Neural progenitor cell (in vitro differentiated cells): ENCODE data around the gene CPXM2.

ENCODE experiments used
- EZH2 ChIP-seq: fragments of 200-600 bp; sonication (generic); IDR thresholded peaks from 2 replicates; pipeline ENCODE4 v1.6.1; 2017; ENCODE audit warnings: antibody characterized with exemption, mild to moderate bottlenecking, moderate library complexity
- TF ChIP-seq, protein P1 (sequence below): fragments of 200-600 bp; sonication (generic); IDR thresholded peaks from 2 replicates; pipeline ENCODE4 v1.5.1; 2017; ENCODE audit warnings: antibody characterized with exemption, mild to moderate bottlenecking

DNA sequence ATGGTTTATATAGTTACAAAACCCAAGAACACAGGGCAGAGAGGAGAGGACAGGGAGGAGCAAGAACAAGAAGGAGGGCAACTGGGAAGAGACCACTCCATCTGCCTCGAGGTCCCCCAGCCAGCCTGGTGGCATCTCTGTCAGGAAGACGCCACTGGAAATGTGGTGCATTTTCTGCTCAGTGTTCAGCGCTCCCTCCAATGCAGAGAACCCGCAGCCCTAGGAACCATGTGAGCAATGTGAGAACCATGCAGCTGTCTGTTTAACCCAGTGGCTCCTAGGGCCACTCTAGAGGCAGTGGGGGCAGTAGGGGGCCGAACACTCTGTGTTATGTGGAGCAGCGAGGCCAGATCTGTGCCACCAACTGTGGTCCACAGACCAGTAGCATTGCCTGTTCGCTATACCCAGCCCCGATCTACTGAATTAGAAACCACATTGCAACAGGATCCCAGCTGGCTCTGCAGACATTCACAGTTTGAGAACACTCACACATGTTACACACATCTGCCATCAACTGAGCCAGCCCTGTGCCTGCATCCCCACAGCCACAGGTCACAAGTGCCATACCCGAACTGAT is 110.2 kb downstream of the CPXM2 start:
- TF ChIP-seq, protein P1, sequence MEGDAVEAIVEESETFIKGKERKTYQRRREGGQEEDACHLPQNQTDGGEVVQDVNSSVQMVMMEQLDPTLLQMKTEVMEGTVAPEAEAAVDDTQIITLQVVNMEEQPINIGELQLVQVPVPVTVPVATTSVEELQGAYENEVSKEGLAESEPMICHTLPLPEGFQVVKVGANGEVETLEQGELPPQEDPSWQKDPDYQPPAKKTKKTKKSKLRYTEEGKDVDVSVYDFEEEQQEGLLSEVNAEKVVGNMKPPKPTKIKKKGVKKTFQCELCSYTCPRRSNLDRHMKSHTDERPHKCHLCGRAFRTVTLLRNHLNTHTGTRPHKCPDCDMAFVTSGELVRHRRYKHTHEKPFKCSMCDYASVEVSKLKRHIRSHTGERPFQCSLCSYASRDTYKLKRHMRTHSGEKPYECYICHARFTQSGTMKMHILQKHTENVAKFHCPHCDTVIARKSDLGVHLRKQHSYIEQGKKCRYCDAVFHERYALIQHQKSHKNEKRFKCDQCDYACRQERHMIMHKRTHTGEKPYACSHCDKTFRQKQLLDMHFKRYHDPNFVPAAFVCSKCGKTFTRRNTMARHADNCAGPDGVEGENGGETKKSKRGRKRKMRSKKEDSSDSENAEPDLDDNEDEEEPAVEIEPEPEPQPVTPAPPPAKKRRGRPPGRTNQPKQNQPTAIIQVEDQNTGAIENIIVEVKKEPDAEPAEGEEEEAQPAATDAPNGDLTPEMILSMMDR = no peak
- TF ChIP-seq EZH2 = no peak
